ENCODE results near the gene AVPR2.
A peak's percentile ranks its signal among the peaks of the same experiment; 100 is the strongest.

Gene AVPR2

GRCh38 chrX:153871946-153872878 lies 32.3 kb upstream of the AVPR2 start:
- DNase-seq, result no peak

GRCh38 chrX:153873282-153874084 lies 31.0 kb upstream of the AVPR2 start:
- no peak for DNase-seq

GRCh38 chrX:153874085-153874365 lies 30.4 kb upstream of the AVPR2 start:
- no peak for DNase-seq

GRCh38 chrX:153874366-153875125 lies 29.9 kb upstream of the AVPR2 start:
- no peak for DNase-seq

GRCh38 chrX:153875391-153876111 lies 28.9 kb upstream of the AVPR2 start:
- DNase-seq, result peak; percentile 69

GRCh38 chrX:153876112-153876491 lies 28.4 kb upstream of the AVPR2 start:
- no peak for DNase-seq

- no peak for DNase-seq
These were observed 26.8 kb upstream of the AVPR2 start for GRCh38 chrX:153877571-153878261.

- no peak for DNase-seq
These were observed 26.1 kb upstream of the AVPR2 start for GRCh38 chrX:153878345-153878744.

- no peak for DNase-seq
These were observed 25.4 kb upstream of the AVPR2 start for GRCh38 chrX:153878969-153879653.

GRCh38 chrX:153879741-153880439 lies 24.6 kb upstream of the AVPR2 start:
- DNase-seq, result no peak

- no peak for DNase-seq
These were observed 24.0 kb upstream of the AVPR2 start for GRCh38 chrX:153880440-153880815.

GRCh38 chrX:153881281-153881680 lies 23.2 kb upstream of the AVPR2 start:
- DNase-seq, result no peak

- no peak for DNase-seq
These were observed 22.4 kb upstream of the AVPR2 start for GRCh38 chrX:153882086-153882498.

GRCh38 chrX:153882557-153882956 lies 21.9 kb upstream of the AVPR2 start:
- no peak for DNase-seq

GRCh38 chrX:153883163-153883843 lies 21.2 kb upstream of the AVPR2 start:
- DNase-seq, result no peak

- DNase-seq, result no peak
These were observed 20.3 kb upstream of the AVPR2 start for GRCh38 chrX:153884136-153884535.

- no peak for DNase-seq
These were observed 19.9 kb upstream of the AVPR2 start for GRCh38 chrX:153884590-153884989.

- no peak for DNase-seq
These were observed 19.2 kb upstream of the AVPR2 start for GRCh38 chrX:153885208-153885787.

- peak; percentile 25 for DNase-seq
These were observed 18.2 kb upstream of the AVPR2 start, which contains the start of gene L1CAM for GRCh38 chrX:153885968-153886903. Gene L1CAM (minus strand): TSS chrX:153886173. CDS start chrX:153875836, 10,337 bp downstream.

Data from activated CD4-positive, alpha-beta T cell treated with anti-CD3 and anti-CD28 coated beads, Interleukin-2, amount 50 U/mL, for 1 hour (primary cell).